GM23338 (cell line): ENCODE data around the gene ACYP1. TPM values are rescaled to one million over a fixed set of nuclear protein-coding genes. Genes with fewer than 3 reads are reported as not detected.
"Not testable (repeated sequence)": the region's sequence is repeated elsewhere in the genome, so short reads cannot be mapped to it uniquely, and the experiment has no call there.

Experiments
- ATAC-seq: fragments of 200-7000 bp; cut with Tn5 transposase; 3 replicates; pipeline ENCODE4 v1.9.1; 2020
- DNase-seq: peaks from one replicate; pipeline ENCODE4 v3.0.0-alpha.2; 2015; ENCODE audit warnings: low spot score
- H2AFZ ChIP-seq: fragments of 200-600 bp; sonication (generic); 2 replicates; pipeline ENCODE4 v1.8.0; 2016; ENCODE audit warnings: antibody characterized with exemption, mild to moderate bottlenecking, moderate library complexity
- H3F3A ChIP-seq: fragments of 200-600 bp; sonication (generic); replicated peaks from 2 replicates; pipeline ENCODE4 v1.8.0; 2017; ENCODE audit warnings: antibody characterized with exemption, mixed run types, low read depth
- H3K27ac ChIP-seq: fragments of 200-600 bp; sonication (generic); 2 replicates; pipeline ENCODE4 v1.6.1; 2016; ENCODE audit warnings: low read depth
- H3K27me3 ChIP-seq: fragments of 200-600 bp; sonication (generic); 2 replicates; pipeline ENCODE4 v1.8.0; 2016; ENCODE audit warnings: mild to moderate bottlenecking, mixed run types, moderate library complexity; ENCODE audit not compliant: insufficient read depth
- H3K36me3 ChIP-seq: fragments of 200-600 bp; sonication (generic); 2 replicates; pipeline ENCODE4 v1.8.0; 2016; ENCODE audit warnings: mild to moderate bottlenecking; ENCODE audit not compliant: insufficient read depth
- H3K4me1 ChIP-seq: fragments of 200-600 bp; sonication (generic); 2 replicates; pipeline ENCODE4 v1.8.0; 2016; ENCODE audit warnings: mild to moderate bottlenecking, moderate library complexity; ENCODE audit not compliant: insufficient read depth
- H3K4me2 ChIP-seq: fragments of 200-600 bp; sonication (generic); 2 replicates; pipeline ENCODE4 v1.7.1; 2017; ENCODE audit warnings: mixed run types
- H3K4me3 ChIP-seq: fragments of 200-600 bp; sonication (generic); 2 replicates; pipeline ENCODE4 v1.6.1; 2016; ENCODE audit warnings: mixed run types
- H3K79me2 ChIP-seq: fragments of 200-600 bp; sonication (generic); replicated peaks from 2 replicates; pipeline ENCODE4 v1.8.0; 2017; ENCODE audit warnings: mild to moderate bottlenecking; ENCODE audit not compliant: insufficient read depth
- H3K9me2 ChIP-seq: fragments of 200-600 bp; sonication (generic); 2 replicates; pipeline ENCODE4 v1.8.0; 2017; ENCODE audit not compliant: insufficient read depth
- H4K20me1 ChIP-seq: fragments of 200-600 bp; sonication (generic); replicated peaks from 2 replicates; pipeline ENCODE4 v1.8.0; 2017; ENCODE audit warnings: mild to moderate bottlenecking; ENCODE audit not compliant: insufficient read depth
- H3K27ac Mint-ChIP-seq: 2 replicates; pipeline ENCODE4 v1.8.0; 2020; ENCODE audit warnings: inconsistent platforms, mild to moderate bottlenecking, moderate library complexity, mixed read lengths
- H3K27me3 Mint-ChIP-seq: 3 replicates; pipeline ENCODE4 v1.8.0; 2022; ENCODE audit warnings: low read depth, mild to moderate bottlenecking, moderate library complexity, mixed read lengths, inconsistent platforms; ENCODE audit not compliant: insufficient read depth, poor library complexity
- H3K36me3 Mint-ChIP-seq: 3 replicates; pipeline ENCODE4 v1.8.0; 2021; ENCODE audit warnings: low read depth, mild to moderate bottlenecking, inconsistent platforms, moderate library complexity, mixed read lengths
- H3K4me1 Mint-ChIP-seq: 3 replicates; pipeline ENCODE4 v1.8.0; 2020; ENCODE audit warnings: mild to moderate bottlenecking, inconsistent platforms, mixed read lengths
- H3K4me3 Mint-ChIP-seq: 3 replicates; pipeline ENCODE4 v1.8.0; 2021; ENCODE audit warnings: moderate library complexity, mild to moderate bottlenecking, inconsistent platforms, mixed read lengths
- H3K9me3 Mint-ChIP-seq: 3 replicates; pipeline ENCODE4 v1.8.0; 2020; ENCODE audit warnings: moderate library complexity, mild to moderate bottlenecking, inconsistent platforms, mixed read lengths
- CREB1 ChIP-seq: fragments of 250-450 bp; sonication (Bioruptor Pico); IDR thresholded peaks from 2 replicates; pipeline ENCODE4 v1.5.0; 2020; ENCODE audit warnings: low read depth, mild to moderate bottlenecking, moderate library complexity
- JUNB ChIP-seq: IDR thresholded peaks from one replicate; pipeline ENCODE4 v1.6.1; 2016; ENCODE audit warnings: antibody characterized with exemption; ENCODE audit not compliant: unreplicated experiment
- REST ChIP-seq: IDR thresholded peaks from one replicate; pipeline ENCODE4 v1.6.1; 2018; ENCODE audit warnings: antibody characterized with exemption; ENCODE audit not compliant: unreplicated experiment
- STAT1 ChIP-seq: IDR thresholded peaks from one replicate; pipeline ENCODE4 v1.6.1; 2016; ENCODE audit warnings: antibody characterized with exemption; ENCODE audit not compliant: unreplicated experiment
- ZNF462 ChIP-seq: fragments of 250-450 bp; sonication (Bioruptor Pico); IDR thresholded peaks from 2 replicates; pipeline ENCODE4 v1.5.0; 2020; ENCODE audit warnings: mild to moderate bottlenecking, moderate library complexity
- polyA plus RNA-seq: library from polyadenylated mRNA; unstranded; fragments of >200 nt; fragmentation: Nextera tagmentation; extraction: Ambion mirVana; gene quantifications from 2 replicates; pipeline ENCODE4 v1.2.1, GENCODE V29; 2016
- total RNA-seq: library from RNA; depleted of rRNA; stranded (reverse); fragments of >200 nt; shearing (Covaris generic); gene quantifications from 2 replicates; pipeline ENCODE4 v1.2.3, GENCODE V29; 2014

Gene ACYP1
- total and polyA plus RNA-seq, 2 experiments from 2014 or later = 18.4 to 104 TPM

- TF ChIP-seq REST (no peak), JUNB (no peak), CREB1 (no peak), STAT1 (no peak), ZNF462 (no peak)
Observed at GRCh38 chr14:75068294-75069120, 4.7 kb upstream of the ACYP1 start (continued).

- not testable (repeated sequence) for H3K27ac Mint-ChIP-seq, DNase-seq, H3K27me3 Mint-ChIP-seq, H3K36me3 ChIP-seq, H3K36me3 Mint-ChIP-seq, H3K9me2 ChIP-seq, H4K20me1 ChIP-seq, ATAC-seq, H3K27ac ChIP-seq, H3K27me3 ChIP-seq, H3K9me3 Mint-ChIP-seq, H3K4me3 Mint-ChIP-seq
- H3K4me3 ChIP-seq = peak overlapping the region; percentile 61
- peak overlapping the region; percentile 89 for H3K4me2 ChIP-seq
- H3K79me2 ChIP-seq = peaks cover 25% of the 10 kb centered on the region
- H3F3A ChIP-seq = peaks cover 12% of the 10 kb centered on the region
- H3K4me1 ChIP-seq = peaks cover 12% of the 10 kb centered on the region; the same call in 1 of the 2 replicates
- 0 out of 2 replicates have a peak overlapping the region, but pooled peaks have one; percentile 1 for H2AFZ ChIP-seq
- H3K4me1 Mint-ChIP-seq = peaks cover 10% of the 10 kb centered on the region; the same call in 2 of the 3 replicates
Observed at GRCh38 chr14:75067765-75068164, 3.9 kb upstream of the ACYP1 start.
